ENCODE measurements around the gene CLDN4.
"Not testable (repeated sequence)": the region's sequence is repeated elsewhere in the genome, so short reads cannot be mapped to it uniquely, and the experiment has no call there.

CLDN4 gene

GRCh38 chr7:73801577-73801976 is 29.2 kb upstream of the CLDN4 start:
- Histone ChIP-seq H3K4me1 (ENCODE audit: control insufficient read depth, insufficient read depth, low read length, poor library complexity, severe bottlenecking) (no peaks in the 10 kb centered on the region), H3K27ac (ENCODE audit: insufficient read depth, low read length, poor library complexity, severe bottlenecking) (no peak overlapping the region), H3K36me3 (ENCODE audit: control insufficient read depth, insufficient read depth, low read length) (no peaks in the 10 kb centered on the region), H3K27me3 (replicated peaks; ENCODE audit: control insufficient read depth, insufficient read depth, low read length, poor library complexity, severe bottlenecking) (no peaks in the 10 kb centered on the region), H3K4me3 (ENCODE audit: insufficient read depth, low read depth, low read length, poor library complexity, severe bottlenecking) (no peak overlapping the region), H3K9me3 (ENCODE audit: control insufficient read depth, low read length) (no peaks in the 10 kb centered on the region)
- no peak for DNase-seq

GRCh38 chr7:73802459-73802858 is 28.3 kb upstream of the CLDN4 start:
- no peak overlapping the region for H3K27ac ChIP-seq (ENCODE audit: insufficient read depth, low read length, poor library complexity, severe bottlenecking)
- H3K4me3 ChIP-seq (ENCODE audit: insufficient read depth, low read depth, low read length, poor library complexity, severe bottlenecking): no peak overlapping the region
- H3K36me3 ChIP-seq (ENCODE audit: control insufficient read depth, insufficient read depth, low read length): no peaks in the 10 kb centered on the region
- no peaks in the 10 kb centered on the region for H3K9me3 ChIP-seq (ENCODE audit: control insufficient read depth, low read length)
- DNase-seq: no peak
- H3K27me3 ChIP-seq (replicated peaks; ENCODE audit: control insufficient read depth, insufficient read depth, low read length, poor library complexity, severe bottlenecking): no peaks in the 10 kb centered on the region
- no peaks in the 10 kb centered on the region for H3K4me1 ChIP-seq (ENCODE audit: control insufficient read depth, insufficient read depth, low read length, poor library complexity, severe bottlenecking)

DNA sequence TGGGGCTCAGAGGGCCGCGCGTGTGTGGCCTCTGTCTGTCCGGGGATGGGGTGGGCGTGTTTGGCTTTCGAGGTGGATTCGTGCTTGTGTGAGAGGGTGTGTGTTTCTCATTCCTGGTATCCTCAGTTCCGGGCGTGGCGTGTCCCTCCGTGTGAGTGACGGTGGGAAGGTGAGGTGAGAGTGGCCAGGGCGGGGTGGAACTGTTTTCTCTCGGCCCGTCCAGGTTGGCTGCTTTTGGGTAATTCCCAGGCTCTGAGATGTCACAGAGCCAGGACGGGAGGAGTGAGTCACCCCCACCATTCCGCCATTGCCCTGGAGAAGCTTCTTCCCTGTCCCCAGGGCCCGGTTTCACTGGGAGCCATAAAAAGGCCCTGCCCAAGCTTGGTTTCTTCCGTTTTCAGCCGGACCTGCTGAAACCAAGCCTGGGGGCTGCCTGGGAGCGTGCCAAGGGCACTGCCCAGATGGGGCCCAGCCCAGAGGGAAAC is 21.3 kb upstream of the CLDN4 start:
- Histone ChIP-seq H3K27me3 (replicated peaks; ENCODE audit: control insufficient read depth, insufficient read depth, low read length, poor library complexity, severe bottlenecking) (no peaks in the 10 kb centered on the region), H3K36me3 (ENCODE audit: control insufficient read depth, insufficient read depth, low read length) (no peaks in the 10 kb centered on the region), H3K27ac (ENCODE audit: insufficient read depth, low read length, poor library complexity, severe bottlenecking) (no peak overlapping the region), H3K4me1 (ENCODE audit: control insufficient read depth, insufficient read depth, low read length, poor library complexity, severe bottlenecking) (no peaks in the 10 kb centered on the region), H3K4me3 (ENCODE audit: insufficient read depth, low read depth, low read length, poor library complexity, severe bottlenecking) (no peak overlapping the region), H3K9me3 (ENCODE audit: control insufficient read depth, low read length) (peaks cover 5% of the 10 kb centered on the region)
- DNase-seq: no peak

DNA sequence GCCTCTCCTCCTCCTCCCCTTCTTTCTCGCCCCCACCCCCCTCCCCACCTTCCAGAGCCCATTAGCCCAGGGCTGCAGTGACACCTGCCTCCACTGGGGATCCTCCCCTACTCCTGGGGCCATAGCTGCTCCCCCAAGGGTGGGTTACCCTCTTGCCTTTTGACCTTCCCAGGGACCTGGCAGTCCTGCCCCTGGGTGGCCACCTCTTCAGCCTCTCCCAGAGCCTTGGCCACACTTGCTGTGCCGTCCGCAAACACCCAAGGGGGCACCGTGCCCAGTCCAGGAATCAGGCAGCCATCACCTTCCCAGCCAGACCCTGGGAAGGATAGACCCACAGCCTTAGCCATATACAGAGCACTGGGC is 19.8 kb upstream of the CLDN4 start:
- H3K4me3 ChIP-seq (ENCODE audit: insufficient read depth, low read depth, low read length, poor library complexity, severe bottlenecking): no peak overlapping the region
- H3K4me1 ChIP-seq (ENCODE audit: control insufficient read depth, insufficient read depth, low read length, poor library complexity, severe bottlenecking): no peaks in the 10 kb centered on the region
- H3K27ac ChIP-seq (ENCODE audit: insufficient read depth, low read length, poor library complexity, severe bottlenecking): no peak overlapping the region
- H3K36me3 ChIP-seq (ENCODE audit: control insufficient read depth, insufficient read depth, low read length): no peaks in the 10 kb centered on the region
- peaks cover 5% of the 10 kb centered on the region for H3K9me3 ChIP-seq (ENCODE audit: control insufficient read depth, low read length)
- no peak for DNase-seq
- H3K27me3 ChIP-seq (replicated peaks; ENCODE audit: control insufficient read depth, insufficient read depth, low read length, poor library complexity, severe bottlenecking): no peaks in the 10 kb centered on the region

GRCh38 chr7:73811760-73812168 is 19.0 kb upstream of the CLDN4 start:
- H3K27ac ChIP-seq (ENCODE audit: insufficient read depth, low read length, poor library complexity, severe bottlenecking): no peak overlapping the region
- no peaks in the 10 kb centered on the region for H3K27me3 ChIP-seq (replicated peaks; ENCODE audit: control insufficient read depth, insufficient read depth, low read length, poor library complexity, severe bottlenecking)
- peaks cover 5% of the 10 kb centered on the region for H3K9me3 ChIP-seq (ENCODE audit: control insufficient read depth, low read length)
- no peaks in the 10 kb centered on the region for H3K36me3 ChIP-seq (ENCODE audit: control insufficient read depth, insufficient read depth, low read length)
- H3K4me3 ChIP-seq (ENCODE audit: insufficient read depth, low read depth, low read length, poor library complexity, severe bottlenecking): no peak overlapping the region
- peak; percentile 9 to 36 (median 9) for DNase-seq
- H3K4me1 ChIP-seq (ENCODE audit: control insufficient read depth, insufficient read depth, low read length, poor library complexity, severe bottlenecking): no peaks in the 10 kb centered on the region

GRCh38 chr7:73812996-73813395 is 17.8 kb upstream of the CLDN4 start:
- Histone ChIP-seq H3K4me1 (ENCODE audit: control insufficient read depth, insufficient read depth, low read length, poor library complexity, severe bottlenecking) (no peaks in the 10 kb centered on the region), H3K36me3 (ENCODE audit: control insufficient read depth, insufficient read depth, low read length) (no peaks in the 10 kb centered on the region), H3K9me3 (ENCODE audit: control insufficient read depth, low read length) (peaks cover 5% of the 10 kb centered on the region), H3K27me3 (replicated peaks; ENCODE audit: control insufficient read depth, insufficient read depth, low read length, poor library complexity, severe bottlenecking) (no peaks in the 10 kb centered on the region), H3K27ac (ENCODE audit: insufficient read depth, low read length, poor library complexity, severe bottlenecking) (no peak overlapping the region), H3K4me3 (ENCODE audit: insufficient read depth, low read depth, low read length, poor library complexity, severe bottlenecking) (no peak overlapping the region)
- no peak for DNase-seq

DNA sequence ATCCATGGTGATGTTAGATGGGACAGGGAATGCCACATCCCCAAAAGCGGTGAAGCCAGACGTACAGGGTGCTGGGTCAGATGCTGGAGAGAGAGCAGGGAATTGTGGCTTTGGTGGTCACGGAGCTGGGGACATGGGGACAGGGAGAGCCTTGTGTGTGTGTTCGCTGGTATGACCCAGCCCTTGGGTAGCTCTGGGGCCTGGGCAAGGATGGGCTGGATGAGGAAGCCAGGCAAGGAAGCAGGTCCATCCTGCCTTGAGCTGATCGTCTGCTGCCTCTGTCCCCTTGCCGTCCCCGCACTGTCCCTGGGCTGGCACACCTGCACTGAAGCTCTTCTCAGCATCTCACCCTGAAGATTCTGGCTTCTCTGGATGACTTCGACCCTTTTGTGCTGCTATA is 15.4 kb upstream of the CLDN4 start:
- H3K4me1 ChIP-seq (ENCODE audit: control insufficient read depth, insufficient read depth, low read length, poor library complexity, severe bottlenecking): no peaks in the 10 kb centered on the region
- no peak overlapping the region for H3K4me3 ChIP-seq (ENCODE audit: insufficient read depth, low read depth, low read length, poor library complexity, severe bottlenecking)
- H3K9me3 ChIP-seq (ENCODE audit: control insufficient read depth, low read length): peaks cover 5% of the 10 kb centered on the region
- no peak for DNase-seq
- no peaks in the 10 kb centered on the region for H3K27me3 ChIP-seq (replicated peaks; ENCODE audit: control insufficient read depth, insufficient read depth, low read length, poor library complexity, severe bottlenecking)
- no peak overlapping the region for H3K27ac ChIP-seq (ENCODE audit: insufficient read depth, low read length, poor library complexity, severe bottlenecking)
- no peaks in the 10 kb centered on the region for H3K36me3 ChIP-seq (ENCODE audit: control insufficient read depth, insufficient read depth, low read length)

DNA sequence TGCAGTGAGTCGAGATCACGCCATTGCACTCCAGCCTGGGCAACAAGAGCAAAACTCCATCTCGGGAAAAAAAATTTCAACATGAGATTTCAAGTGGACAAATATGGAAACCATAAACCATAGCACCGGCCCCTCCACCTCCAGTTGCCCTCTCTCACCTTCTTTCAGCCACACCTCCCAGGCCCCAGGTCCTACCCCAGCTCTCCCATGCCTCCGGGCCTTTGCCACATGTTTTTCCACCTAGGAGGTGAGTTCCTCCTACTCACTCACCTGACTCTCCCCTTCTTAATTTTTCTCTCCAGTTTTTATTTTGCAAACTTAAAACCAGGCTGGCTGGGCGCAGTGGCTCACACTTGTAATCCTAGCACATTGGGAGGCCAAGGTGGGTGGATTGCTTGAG is 13.7 kb upstream of the CLDN4 start:
- H3K36me3 ChIP-seq (ENCODE audit: control insufficient read depth, insufficient read depth, low read length): no peaks in the 10 kb centered on the region
- peaks cover 5% of the 10 kb centered on the region for H3K9me3 ChIP-seq (ENCODE audit: control insufficient read depth, low read length)
- H3K27me3 ChIP-seq (replicated peaks; ENCODE audit: control insufficient read depth, insufficient read depth, low read length, poor library complexity, severe bottlenecking): no peaks in the 10 kb centered on the region
- H3K4me3 ChIP-seq (ENCODE audit: insufficient read depth, low read depth, low read length, poor library complexity, severe bottlenecking): no peak overlapping the region
- no peak for DNase-seq
- no peak overlapping the region for H3K27ac ChIP-seq (ENCODE audit: insufficient read depth, low read length, poor library complexity, severe bottlenecking)
- H3K4me1 ChIP-seq (ENCODE audit: control insufficient read depth, insufficient read depth, low read length, poor library complexity, severe bottlenecking): no peaks in the 10 kb centered on the region

DNA sequence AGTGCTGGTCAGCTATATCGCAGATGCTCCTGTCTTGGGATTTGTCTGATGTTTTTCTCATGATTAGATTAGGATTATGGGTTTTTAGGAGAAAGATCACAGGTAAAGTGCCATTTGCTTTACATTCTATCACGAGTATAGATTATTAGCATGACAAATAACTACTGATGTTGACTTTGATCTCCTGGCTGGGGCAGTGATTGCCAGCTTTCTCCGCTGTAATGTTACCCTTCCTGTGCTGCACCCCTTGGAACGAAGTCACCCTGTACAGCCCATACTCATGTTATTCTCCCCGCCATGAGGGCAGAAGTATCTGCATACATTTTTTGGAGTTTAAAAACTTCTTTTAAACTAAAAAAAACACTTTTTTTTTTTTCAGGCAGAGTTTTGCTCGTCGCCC is 10.8 kb upstream of the CLDN4 start:
- H3K4me1 ChIP-seq (ENCODE audit: control insufficient read depth, insufficient read depth, low read length, poor library complexity, severe bottlenecking): no peaks in the 10 kb centered on the region
- no peak overlapping the region for H3K4me3 ChIP-seq (ENCODE audit: insufficient read depth, low read depth, low read length, poor library complexity, severe bottlenecking)
- no peak for DNase-seq
- no peak overlapping the region for H3K27ac ChIP-seq (ENCODE audit: insufficient read depth, low read length, poor library complexity, severe bottlenecking)
- no peaks in the 10 kb centered on the region for H3K36me3 ChIP-seq (ENCODE audit: control insufficient read depth, insufficient read depth, low read length)
- no peaks in the 10 kb centered on the region for H3K27me3 ChIP-seq (replicated peaks; ENCODE audit: control insufficient read depth, insufficient read depth, low read length, poor library complexity, severe bottlenecking)
- H3K9me3 ChIP-seq (ENCODE audit: control insufficient read depth, low read length): no peaks in the 10 kb centered on the region

- not testable (repeated sequence) for H3K9me3 ChIP-seq (ENCODE audit: control insufficient read depth, low read length); H3K27ac ChIP-seq (ENCODE audit: insufficient read depth, low read length, poor library complexity, severe bottlenecking); H3K4me1 ChIP-seq (ENCODE audit: control insufficient read depth, insufficient read depth, low read length, poor library complexity, severe bottlenecking); H3K4me3 ChIP-seq (ENCODE audit: insufficient read depth, low read depth, low read length, poor library complexity, severe bottlenecking); DNase-seq; H3K27me3 ChIP-seq (replicated peaks; ENCODE audit: control insufficient read depth, insufficient read depth, low read length, poor library complexity, severe bottlenecking); H3K36me3 ChIP-seq (ENCODE audit: control insufficient read depth, insufficient read depth, low read length)
Measured at GRCh38 chr7:73821597-73822285, 9.1 kb upstream of the CLDN4 start.

Measured in effector memory CD4-positive, alpha-beta T cell (primary cell).